CD4-positive, alpha-beta T cell treated with Interleukin-21 for 1 hour (primary cell): Measurements from ENCODE around the gene KRTAP4-16.
"Not testable (repeated sequence)": the region's sequence is repeated elsewhere in the genome, so short reads cannot be mapped to it uniquely, and the experiment has no call there.

Experiments used
- DNase-seq: peaks from one replicate; pipeline ENCODE4 v3.0.0-alpha.2; 2020

Gene KRTAP4-16

DNA sequence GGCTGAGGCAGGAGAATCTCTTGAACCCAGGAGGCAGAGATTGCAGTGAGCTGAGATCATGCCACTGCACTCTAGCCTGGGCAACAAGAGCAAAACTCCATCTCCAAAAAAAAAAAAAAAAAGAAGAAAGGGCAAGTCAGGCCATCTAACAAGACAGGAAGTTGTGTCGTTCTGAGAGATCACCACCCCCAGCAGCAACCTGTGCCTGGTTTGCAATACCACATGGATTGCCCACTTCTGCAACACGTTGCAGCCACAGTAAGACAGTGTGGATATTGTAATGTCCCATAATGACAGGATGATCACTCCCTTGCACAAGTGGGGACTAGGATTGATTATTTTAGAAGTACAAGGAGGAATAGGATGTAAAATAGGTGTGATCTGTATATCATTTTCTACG is 33.0 kb downstream of the KRTAP4-16 start:
- no peak for DNase-seq

DNA sequence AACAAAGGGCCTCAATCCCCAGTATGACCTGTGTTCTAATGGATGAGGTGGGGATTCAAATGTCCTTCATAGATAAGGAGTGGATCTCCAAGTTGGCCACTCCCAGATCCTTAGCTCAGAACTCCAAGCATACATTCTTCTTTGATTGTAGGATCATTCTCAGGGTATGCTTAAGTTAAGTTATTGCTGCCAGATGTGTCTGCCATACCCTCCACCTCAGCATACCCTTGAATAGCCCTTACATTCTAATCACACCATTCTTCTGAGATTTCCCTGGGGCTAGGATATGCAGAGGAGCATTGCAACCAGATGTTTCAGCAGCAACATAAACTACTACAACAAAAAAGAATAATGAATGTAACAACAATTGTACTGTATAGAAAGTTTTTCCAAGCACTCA is 34.7 kb downstream of the KRTAP4-16 start:
- DNase-seq: no peak

DNA sequence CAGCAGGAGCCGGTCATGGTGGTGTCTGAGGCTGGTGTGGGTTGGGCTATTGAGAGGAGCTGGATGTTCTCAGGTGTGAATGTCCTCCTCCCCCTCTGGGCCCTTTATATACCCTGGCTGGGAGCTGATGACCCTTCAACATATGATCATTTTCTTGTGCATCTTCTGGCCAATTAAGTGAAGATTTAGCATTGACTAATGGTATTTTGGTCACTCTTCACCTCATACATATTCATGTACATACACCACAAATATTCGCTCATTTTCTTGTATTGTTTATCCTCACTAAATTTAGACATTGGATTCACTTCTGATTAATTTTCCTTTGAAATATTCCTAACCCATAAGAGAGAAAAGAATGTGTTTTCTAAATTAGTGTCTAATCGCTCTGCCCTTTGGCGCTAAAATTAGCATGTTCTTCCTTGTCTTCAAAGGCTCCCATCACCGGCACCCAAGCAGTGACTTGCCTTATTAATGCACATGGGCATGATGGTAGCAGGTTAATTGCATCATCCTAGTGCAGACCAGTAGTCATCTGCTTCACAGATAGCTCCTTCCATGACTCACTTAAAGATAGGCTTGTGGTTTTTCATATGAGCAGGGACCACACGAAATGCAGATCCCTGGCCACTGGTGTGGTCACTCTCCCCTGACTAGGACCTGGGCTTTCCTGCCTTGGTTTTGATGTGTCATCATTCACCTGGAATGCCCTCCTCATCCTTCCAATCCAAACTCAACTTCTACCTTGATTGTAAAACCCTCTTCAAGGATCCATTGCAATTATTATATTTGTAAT is 36.0 kb downstream of the KRTAP4-16 start, which contains the start of gene KRTAP2-4:
Gene KRTAP2-4, minus strand, starts transcription at position 51 of the 796 bp plus-strand sequence. Its CDS starts 34 bp downstream, at position 17.
- DNase-seq: no peak

DNA sequence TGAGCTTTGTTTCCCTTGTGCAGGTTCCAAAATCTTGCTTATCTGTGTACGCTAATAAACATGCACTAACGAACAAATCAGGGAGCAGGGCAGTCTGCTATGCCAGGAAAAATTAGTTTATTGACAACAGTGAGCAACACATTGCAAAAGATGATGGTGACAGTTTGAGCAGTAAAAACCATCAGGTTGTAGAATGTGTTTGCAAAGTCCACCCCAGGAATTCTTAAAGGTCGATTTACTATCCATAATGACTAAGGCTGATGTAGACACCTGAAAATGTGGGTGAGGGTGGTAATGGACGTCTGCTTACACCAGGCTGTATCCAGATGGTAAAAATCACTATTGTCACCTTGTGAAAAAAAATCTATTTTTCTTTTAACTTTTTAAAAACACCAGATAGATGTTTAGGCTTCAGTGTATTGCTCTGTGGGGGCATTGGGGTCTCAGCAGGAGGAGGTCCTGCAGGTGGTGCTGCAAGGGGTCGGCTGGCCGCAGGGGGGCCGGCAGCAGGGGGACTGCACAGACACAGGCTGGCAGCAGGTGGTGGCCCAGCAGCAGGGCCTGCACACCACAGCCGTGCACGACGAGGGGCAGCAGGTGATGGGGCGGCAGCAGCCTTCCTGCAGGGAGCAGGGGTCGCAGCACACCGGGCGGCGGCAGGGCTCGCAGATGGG is 36.9 kb downstream of the KRTAP4-16 start:
- not testable (repeated sequence) for DNase-seq

DNA sequence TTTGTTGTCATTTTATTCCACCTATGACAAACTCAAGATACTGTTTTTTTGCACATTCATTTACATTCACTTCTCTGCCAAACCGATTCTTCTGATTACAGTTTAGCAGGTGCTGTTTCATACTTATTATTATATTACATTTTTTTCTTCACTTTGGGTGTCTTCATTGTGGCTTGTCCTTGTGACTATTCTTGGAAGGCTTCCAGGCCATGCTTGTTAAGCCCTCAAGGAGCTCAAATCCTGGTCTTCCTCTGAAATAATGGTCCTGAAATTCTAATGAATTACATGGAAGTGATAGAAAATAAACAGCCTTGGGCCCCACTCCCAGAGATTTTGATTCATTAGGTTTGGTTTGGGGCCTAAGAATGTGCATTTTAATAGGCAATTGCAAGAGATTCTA is 37.7 kb downstream of the KRTAP4-16 start:
- DNase-seq: no peak

DNA sequence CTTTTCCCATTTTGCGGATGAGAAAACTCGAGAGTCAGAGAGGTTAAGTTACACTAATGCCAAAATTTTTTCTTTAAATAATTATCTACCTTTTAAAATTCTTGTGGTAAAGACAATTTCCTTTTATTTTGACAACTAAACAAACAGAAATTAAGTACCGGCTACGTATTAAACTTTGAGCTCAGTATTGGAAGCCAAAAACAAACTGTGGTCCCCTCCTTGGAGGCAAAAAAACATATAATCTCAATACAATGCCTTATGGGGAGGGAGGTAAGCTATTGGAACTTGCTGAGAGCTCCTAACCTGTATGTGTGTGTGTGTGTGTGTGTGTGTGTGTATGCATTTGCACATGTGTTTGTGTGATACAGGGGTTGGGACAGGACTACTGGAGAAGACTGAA is 38.6 kb downstream of the KRTAP4-16 start:
- no peak for DNase-seq

DNA sequence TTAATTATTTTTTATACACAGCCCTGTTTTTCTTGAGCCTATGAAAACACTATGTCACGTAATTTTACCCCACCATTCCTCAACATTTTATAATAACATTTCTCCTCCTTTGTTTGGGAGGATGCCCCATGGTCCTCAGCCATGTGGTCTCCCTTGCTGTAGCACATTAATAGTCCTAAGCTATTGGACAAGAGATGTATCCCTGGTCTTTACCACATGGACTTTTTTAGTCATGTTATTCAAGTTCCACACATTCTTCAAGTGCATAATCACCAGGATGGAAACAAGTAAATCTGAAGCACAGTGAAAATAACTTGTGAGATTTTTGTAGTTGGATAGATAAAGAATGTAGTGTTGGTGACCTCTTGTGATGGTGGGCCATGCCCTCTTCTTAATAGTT is 40.0 kb downstream of the KRTAP4-16 start:
- no peak for DNase-seq

DNA sequence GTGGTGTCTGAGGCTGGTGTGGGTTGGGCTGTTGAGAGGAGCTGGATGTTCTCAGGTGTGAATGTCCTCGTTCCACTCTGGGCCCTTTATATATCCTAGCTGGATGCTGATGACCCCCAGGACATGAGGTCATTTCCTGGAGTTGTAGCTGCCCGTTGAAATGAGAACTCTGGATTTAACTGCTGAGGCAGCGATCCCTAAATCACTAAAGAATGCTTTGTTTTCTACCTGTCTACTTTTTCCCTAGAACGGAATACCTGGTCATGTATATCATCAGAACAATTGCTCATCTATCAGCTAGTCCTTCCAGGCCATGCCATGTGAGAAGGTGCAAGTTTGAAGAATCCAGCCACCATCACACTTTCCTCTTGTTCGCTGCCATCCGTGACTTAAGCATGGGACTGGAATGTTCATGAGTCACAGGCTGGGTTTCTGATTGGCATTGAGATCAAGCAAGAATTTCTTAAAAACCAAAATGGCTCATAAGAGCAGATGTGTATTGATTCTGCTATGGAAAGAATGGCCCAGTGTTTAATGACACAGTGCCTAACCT is 41.9 kb downstream of the KRTAP4-16 start, which contains the start of gene KRTAP2-3:
Gene KRTAP2-3, minus strand, starts transcription at position 63 of the 553 bp plus-strand sequence. CDS start 64 bp downstream, outside the sequence.
- no peak for DNase-seq

DNA sequence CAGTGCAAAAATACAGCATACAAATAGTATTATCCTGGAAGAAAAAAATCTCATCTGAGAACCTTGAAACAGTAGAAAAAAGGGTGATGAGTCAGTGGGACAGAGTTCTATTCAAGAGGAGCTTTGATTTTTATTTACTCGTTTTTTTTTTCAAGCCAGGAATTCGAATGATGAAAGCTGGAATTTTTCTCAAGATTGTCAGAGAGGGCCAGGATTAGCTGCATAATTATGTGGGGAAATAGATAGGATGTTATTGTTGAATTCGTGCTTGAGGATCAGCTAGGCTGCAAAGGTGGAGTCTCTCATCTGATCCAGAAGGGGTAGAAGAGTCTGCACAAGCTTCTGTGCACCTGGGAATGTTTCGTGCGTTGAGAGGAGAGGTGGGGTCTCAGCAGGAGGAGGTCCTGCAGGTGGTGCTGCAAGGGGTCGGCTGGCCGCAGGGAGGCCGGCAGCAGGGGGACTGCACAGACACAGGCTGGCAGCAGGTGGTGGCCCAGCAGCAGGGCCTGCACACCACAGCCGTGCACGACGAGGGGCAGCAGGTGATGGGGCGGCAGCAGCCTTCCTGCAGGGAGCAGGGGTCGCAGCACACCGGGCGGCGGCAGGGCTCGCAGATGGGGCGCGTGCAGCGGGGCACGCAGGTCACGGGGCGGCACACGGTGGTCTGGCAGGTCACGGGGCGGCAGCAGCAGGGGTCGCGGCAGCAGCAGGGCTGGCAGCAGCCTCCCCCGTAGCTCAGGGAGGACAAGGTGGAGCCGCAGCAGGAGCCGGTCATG is 42.5 kb downstream of the KRTAP4-16 start:
- DNase-seq: not testable (repeated sequence)

DNA sequence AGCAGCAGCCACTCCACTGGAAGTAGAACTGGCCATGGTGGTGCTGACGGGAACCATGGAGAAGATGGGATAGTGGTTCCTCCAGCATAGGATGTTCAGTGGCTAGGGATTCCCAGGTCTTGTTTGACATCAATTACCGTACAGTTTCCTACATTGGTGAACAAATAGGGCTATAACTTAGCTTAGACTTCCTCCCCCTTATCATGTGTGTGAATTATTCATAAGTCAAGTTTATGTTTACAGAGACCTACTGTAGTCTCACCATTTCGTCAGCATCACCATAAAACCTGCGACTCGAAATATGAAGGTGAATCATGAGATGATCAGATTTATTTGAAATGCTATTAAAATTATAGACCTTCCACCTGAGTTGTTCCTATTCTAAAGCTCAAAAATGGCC is 43.3 kb downstream of the KRTAP4-16 start:
- DNase-seq: no peak

DNA sequence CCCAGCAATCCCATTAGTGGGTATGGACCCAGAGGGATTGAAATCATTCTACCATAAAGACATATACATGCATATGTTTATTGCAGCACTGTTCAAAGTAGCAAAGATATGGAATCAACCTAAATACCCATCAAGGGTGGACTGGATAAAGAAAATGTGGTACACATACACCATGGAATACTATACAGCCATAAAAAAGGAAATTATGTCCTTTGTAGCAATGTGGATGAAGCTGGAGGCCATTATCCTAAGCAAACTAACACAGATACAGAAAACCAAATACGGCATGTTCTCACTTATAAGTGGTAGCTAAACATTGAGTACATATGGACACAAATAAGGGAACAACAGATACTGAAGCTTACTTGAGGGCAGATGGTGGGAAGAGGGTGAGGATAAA is 44.5 kb downstream of the KRTAP4-16 start:
- no peak for DNase-seq

DNA sequence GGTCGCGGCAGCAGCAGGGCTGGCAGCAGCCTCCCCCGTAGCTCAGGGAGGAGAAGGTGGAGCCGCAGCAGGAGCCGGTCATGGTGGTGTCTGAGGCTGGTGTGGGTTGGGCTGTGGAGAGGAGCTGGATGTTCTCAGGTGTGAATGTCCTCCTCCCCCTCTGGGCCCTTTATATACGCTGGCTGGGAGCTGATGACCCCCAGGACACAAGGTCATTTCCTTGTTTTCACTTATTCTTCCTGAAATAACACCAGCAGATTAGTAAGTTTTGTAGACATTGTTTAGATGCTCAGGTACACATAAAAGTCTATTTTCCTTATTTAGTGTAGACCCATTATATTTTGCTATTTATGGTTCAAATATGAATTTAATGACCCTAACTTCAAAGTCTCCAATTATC is 46.9 kb downstream of the KRTAP4-16 start, which contains the start of gene KRTAP2-2:
Gene KRTAP2-2, minus strand, starts transcription at position 101 of the 400 bp plus-strand sequence. Its CDS starts 19 bp downstream, at position 82.
- not testable (repeated sequence) for DNase-seq

DNA sequence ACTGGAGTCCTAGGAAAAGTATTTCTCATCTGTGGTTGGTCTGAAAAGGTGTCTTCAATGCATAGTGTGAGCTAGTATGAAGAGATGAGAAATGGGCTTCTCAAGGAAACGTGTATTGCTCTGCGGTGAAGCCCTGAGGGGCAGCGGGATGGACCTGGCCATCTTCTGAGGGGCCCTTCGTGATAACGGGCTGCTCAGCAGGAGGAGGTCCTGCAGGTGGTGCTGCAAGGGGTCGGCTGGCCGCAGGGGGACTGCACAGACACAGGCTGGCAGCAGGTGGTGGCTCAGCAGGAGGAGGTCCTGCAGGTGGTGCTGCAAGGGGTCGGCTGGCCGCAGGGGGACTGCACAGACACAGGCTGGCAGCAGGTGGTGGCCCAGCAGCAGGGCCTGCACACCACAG is 47.5 kb downstream of the KRTAP4-16 start:
- not testable (repeated sequence) for DNase-seq

DNA sequence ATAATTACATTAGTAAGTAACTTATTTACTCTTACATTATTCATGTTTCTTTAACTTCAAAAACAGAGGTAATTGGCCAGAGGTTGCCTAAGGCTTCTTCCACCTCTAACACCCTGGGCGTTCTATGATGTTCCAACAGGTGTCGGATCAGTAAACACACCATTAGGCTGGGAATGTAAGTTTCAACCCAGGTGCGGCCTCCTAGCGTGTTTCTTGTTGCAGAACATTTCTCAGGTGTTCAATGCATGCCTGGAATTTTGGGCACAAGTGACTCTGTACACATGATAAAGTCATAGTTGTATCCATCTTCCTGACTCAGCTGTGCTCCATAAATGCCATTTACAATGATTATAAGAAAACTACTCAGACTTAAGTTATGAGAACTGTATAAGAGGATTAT is 48.0 kb downstream of the KRTAP4-16 start:
- no peak for DNase-seq

DNA sequence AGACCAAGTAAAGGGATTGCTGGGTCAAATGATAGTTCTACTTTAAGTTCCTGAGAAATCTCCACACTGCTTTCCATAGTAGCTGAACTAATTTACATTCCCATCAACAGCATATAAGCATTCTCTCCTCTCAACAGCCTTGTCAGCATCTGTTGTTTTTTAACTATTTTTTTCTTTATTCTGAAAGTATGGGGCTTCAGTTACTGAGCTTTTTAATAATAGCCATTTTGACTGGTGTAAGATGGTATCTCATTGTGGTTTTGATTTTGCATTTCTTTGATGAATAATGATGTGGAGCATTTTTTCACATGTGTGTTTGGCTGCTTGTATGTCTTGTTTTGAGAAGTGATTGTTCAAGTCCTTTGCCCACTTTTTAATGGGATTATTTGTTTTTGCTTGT is 49.4 kb downstream of the KRTAP4-16 start:
- DNase-seq: no peak
